GM23248 (cell line): ENCODE measurements around the gene C1orf185. TPM values are rescaled to one million over a fixed set of nuclear protein-coding genes. Genes with fewer than 3 reads are reported as not detected.
"Not testable (repeated sequence)": the region's sequence is repeated elsewhere in the genome, so short reads cannot be mapped to it uniquely, and the experiment has no call there.

ENCODE experiments used
- DNase-seq: peaks from one replicate; pipeline ENCODE4 v3.0.0-alpha.2; 2015
- H2AFZ ChIP-seq: fragments of 200-600 bp; sonication (generic); 2 replicates; pipeline ENCODE4 v1.6.1; 2016; ENCODE audit warnings: antibody characterized with exemption
- H3F3A ChIP-seq: fragments of 200-600 bp; sonication (generic); 2 replicates; pipeline ENCODE4 v1.6.1; 2016; ENCODE audit warnings: mild to moderate bottlenecking, antibody characterized with exemption, mixed run types; ENCODE audit not compliant: insufficient read depth
- H3K27ac ChIP-seq: fragments of 200-600 bp; sonication (generic); 2 replicates; pipeline ENCODE4 v1.5.1; 2016; ENCODE audit warnings: mild to moderate bottlenecking
- H3K27me3 ChIP-seq: fragments of 200-600 bp; sonication (generic); replicated peaks from 2 replicates; pipeline ENCODE4 v1.6.1; 2016; ENCODE audit warnings: mild to moderate bottlenecking; ENCODE audit not compliant: insufficient read depth
- H3K36me3 ChIP-seq: fragments of 200-600 bp; sonication (generic); 2 replicates; pipeline ENCODE4 v1.6.1; 2016; ENCODE audit warnings: low read depth, mild to moderate bottlenecking
- H3K4me1 ChIP-seq: fragments of 200-600 bp; sonication (generic); 2 replicates; pipeline ENCODE4 v1.6.1; 2016; ENCODE audit warnings: mild to moderate bottlenecking; ENCODE audit not compliant: insufficient read depth
- H3K4me2 ChIP-seq: fragments of 200-600 bp; sonication (generic); one replicate; pipeline ENCODE4 v1.6.1; 2016; ENCODE audit warnings: mild to moderate bottlenecking; ENCODE audit not compliant: unreplicated experiment
- H3K4me3 ChIP-seq: fragments of 200-600 bp; sonication (generic); 2 replicates; pipeline ENCODE4 v1.5.1; 2016; ENCODE audit warnings: mild to moderate bottlenecking
- H3K79me2 ChIP-seq: fragments of 200-600 bp; sonication (generic); 2 replicates; pipeline ENCODE4 v1.6.1; 2016; ENCODE audit warnings: mild to moderate bottlenecking; ENCODE audit not compliant: insufficient read depth
- H3K9ac ChIP-seq: fragments of 200-600 bp; sonication (generic); 2 replicates; pipeline ENCODE4 v1.6.1; 2016; ENCODE audit warnings: mild to moderate bottlenecking
- H3K9me2 ChIP-seq: fragments of 200-600 bp; sonication (generic); 2 replicates; pipeline ENCODE4 v1.6.1; 2016; ENCODE audit warnings: mixed run types, mild to moderate bottlenecking, moderate library complexity; ENCODE audit not compliant: insufficient read depth
- H3K9me3 ChIP-seq: fragments of 200-600 bp; sonication (generic); one replicate; pipeline ENCODE4 v1.6.1; 2017; ENCODE audit warnings: low read depth
- H4K20me1 ChIP-seq: fragments of 200-600 bp; sonication (generic); 2 replicates; pipeline ENCODE4 v1.6.0; 2016; ENCODE audit not compliant: insufficient read depth
- EZH2 ChIP-seq: fragments of 200-600 bp; sonication (generic); IDR thresholded peaks from 2 replicates; pipeline ENCODE4 v1.6.1; 2018; ENCODE audit warnings: antibody characterized with exemption, mild to moderate bottlenecking; ENCODE audit not compliant: insufficient read depth, poor library complexity, severe bottlenecking
- EZH2phosphoT487 ChIP-seq: fragments of 200-600 bp; sonication (generic); IDR thresholded peaks from 2 replicates; pipeline ENCODE4 v1.6.1; 2018; ENCODE audit warnings: antibody characterized with exemption, moderate library complexity, mild to moderate bottlenecking, low read depth; ENCODE audit not compliant: insufficient read depth
- WGBS, 2 experiments: methylation state at CpG; one replicate each; pipeline ENCODE4 v1.1.6; 2015 to 2017; ENCODE audit warnings: low lambda C conversion rate in 2 of 2, low coverage in 1 of 2; ENCODE audit errors: missing lambda C conversion rate in 2 of 2; 5-methylcytosine and 5-hydroxymethylcytosine counted together
- in situ Hi-C: fragments of 300-500 bp; cut with MboI; formaldehyde crosslinking; loops from 2 replicates; pipeline ENCODE4 v1.15.0; 2020
- polyA plus RNA-seq: library from polyadenylated mRNA; unstranded; fragments of >200 nt; fragmentation: Nextera tagmentation; extraction: Ambion mirVana; gene quantifications from 2 replicates; pipeline ENCODE4 v1.2.1, GENCODE V29; 2016
- total RNA-seq: library from RNA; depleted of rRNA; stranded (reverse); fragments of >200 nt; shearing (Covaris generic); gene quantifications from 2 replicates; pipeline ENCODE4 v1.2.3, GENCODE V29; 2014

C1orf185 gene
- total and polyA plus RNA-seq, 2 experiments from 2014 or later: not detected

DNA sequence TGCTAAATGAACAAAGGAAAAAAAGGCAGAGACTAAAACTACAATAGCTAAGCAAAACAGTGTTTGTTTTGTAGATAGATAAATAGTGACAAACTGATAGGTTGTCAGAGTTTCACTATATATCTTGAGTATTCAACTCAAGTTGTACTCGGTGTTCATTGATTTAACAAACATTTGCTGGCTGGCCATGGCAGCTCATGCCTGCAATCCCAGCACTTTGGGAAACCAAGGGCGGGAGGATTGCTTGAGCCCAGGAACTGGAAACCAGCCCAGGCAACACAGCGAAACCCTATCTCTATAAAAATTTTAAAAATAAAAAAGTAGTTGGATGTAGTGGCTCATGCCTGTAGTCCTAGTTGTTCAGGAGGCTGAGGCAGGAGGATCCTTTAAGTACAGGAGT is 17.3 kb downstream of the C1orf185 start:
- Histone ChIP-seq H3K9me3 (no peaks in the 10 kb centered on the region), H3K27ac (no peak overlapping the region), H3K4me2 (no peak overlapping the region), H4K20me1 (no peaks in the 10 kb centered on the region), H3K9ac (no peak overlapping the region), H3K36me3 (no peaks in the 10 kb centered on the region), H3K4me1 (no peaks in the 10 kb centered on the region), H3K79me2 (no peaks in the 10 kb centered on the region), H3K4me3 (no peak overlapping the region), H3F3A (no peaks in the 10 kb centered on the region), H3K9me2 (no peaks in the 10 kb centered on the region), H3K27me3 (no peaks in the 10 kb centered on the region), H2AFZ (no peak overlapping the region)
- 25 to 32% methylated on average over 3 of the region's 3 CpGs for WGBS, 2 experiments
- DNase-seq: no peak
- in situ Hi-C loops: no loop called here
- TF ChIP-seq EZH2: no peak
- no peak for TF ChIP-seq EZH2phosphoT487

DNA sequence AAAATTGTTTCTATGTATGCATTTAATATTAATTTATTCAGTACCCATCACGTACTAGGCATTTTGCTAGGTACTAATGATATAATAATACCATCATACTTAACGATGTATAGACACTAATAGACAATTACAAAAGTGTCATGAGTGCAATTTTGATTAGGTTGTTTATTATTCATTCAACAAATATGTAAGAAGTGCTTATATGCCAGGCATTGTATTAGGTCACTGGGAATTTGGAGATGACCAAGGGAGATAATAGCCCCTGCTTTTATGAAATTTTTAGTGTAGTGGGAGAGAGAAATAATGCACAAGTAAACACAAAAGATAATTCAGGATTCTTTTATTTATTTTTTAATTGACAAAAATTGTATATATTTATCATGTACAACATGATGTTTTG is 18.6 kb downstream of the C1orf185 start:
- WGBS, 2 experiments: 75 to 84% methylated on average over 2 of the region's 2 CpGs

DNA sequence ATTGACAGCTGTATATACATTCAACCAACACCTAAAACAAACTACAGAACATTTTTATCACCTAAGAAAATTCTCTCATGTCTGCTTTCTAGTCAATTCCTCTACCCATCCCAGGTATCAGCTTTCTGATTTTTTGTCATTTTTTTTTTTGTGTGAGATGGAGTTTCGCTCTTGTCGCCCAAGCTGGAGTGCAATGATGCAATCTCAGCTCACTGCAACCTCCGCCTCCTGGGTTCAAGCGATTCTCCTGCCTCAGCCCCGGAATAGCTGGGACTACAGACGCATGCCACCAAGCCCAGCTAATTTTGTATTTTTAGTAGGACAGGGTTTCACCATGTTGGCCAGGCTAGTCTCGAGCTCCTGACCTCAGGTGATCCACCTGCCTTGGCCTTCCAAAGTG is 25.1 kb downstream of the C1orf185 start:
- H3K9me3 ChIP-seq, H3F3A ChIP-seq, H3K9me2 ChIP-seq, H3K9ac ChIP-seq, H3K4me2 ChIP-seq, H3K27me3 ChIP-seq, DNase-seq, H3K4me1 ChIP-seq, H3K4me3 ChIP-seq, H3K36me3 ChIP-seq, in situ Hi-C loops, H3K27ac ChIP-seq, H2AFZ ChIP-seq, H3K79me2 ChIP-seq, H4K20me1 ChIP-seq: not testable (repeated sequence)
- 54 to 56% methylated on average over 7 of the region's 7 CpGs for WGBS, 2 experiments

More for the DNA sequence above, 18.6 kb downstream of the C1orf185 start:
- Histone ChIP-seq H3K9me3 (no peaks in the 10 kb centered on the region), H3K4me2 (no peak overlapping the region), H2AFZ (no peak overlapping the region), H3K27me3 (no peaks in the 10 kb centered on the region), H3K9me2 (no peaks in the 10 kb centered on the region), H3K4me3 (no peak overlapping the region), H4K20me1 (no peaks in the 10 kb centered on the region), H3K9ac (no peak overlapping the region), H3K27ac (no peak overlapping the region), H3K4me1 (no peaks in the 10 kb centered on the region), H3K79me2 (no peaks in the 10 kb centered on the region), H3F3A (no peaks in the 10 kb centered on the region), H3K36me3 (no peaks in the 10 kb centered on the region)
- in situ Hi-C loops: no loop called here
- DNase-seq: no peak
- TF ChIP-seq EZH2 (no peak), EZH2phosphoT487 (no peak)

DNA sequence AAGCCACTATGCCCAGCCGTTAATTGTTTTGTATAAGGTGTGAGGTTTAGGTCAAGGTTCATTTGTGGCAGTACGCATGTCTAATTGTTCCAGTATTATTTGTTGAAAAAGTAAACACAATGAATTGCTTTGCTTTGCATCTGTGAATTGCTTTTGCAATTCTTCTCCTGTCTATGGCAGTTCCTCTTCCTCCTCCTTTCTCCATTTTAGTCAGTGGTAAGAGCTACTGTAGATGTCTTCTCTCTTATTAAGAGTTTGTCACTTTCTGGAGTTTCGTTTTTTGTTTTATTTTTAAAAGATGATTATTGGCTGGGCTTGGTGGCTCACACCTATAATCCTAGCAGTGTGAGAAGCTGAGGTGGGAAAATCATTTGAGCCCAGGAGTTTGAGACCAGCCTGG is 29.2 kb downstream of the C1orf185 start:
- no peaks in the 10 kb centered on the region for H3K9me3 ChIP-seq
- DNase-seq: no peak
- no peak overlapping the region for H3K27ac ChIP-seq
- no peaks in the 10 kb centered on the region for H3K79me2 ChIP-seq
- no peaks in the 10 kb centered on the region for H3F3A ChIP-seq
- H3K4me2 ChIP-seq: no peak overlapping the region
- no peak overlapping the region for H3K4me3 ChIP-seq
- H4K20me1 ChIP-seq: no peaks in the 10 kb centered on the region
- H2AFZ ChIP-seq: no peak overlapping the region
- H3K9ac ChIP-seq: no peak overlapping the region
- H3K36me3 ChIP-seq: no peaks in the 10 kb centered on the region
- in situ Hi-C loops: no loop called here
- H3K9me2 ChIP-seq: no peaks in the 10 kb centered on the region
- no peaks in the 10 kb centered on the region for H3K4me1 ChIP-seq
- H3K27me3 ChIP-seq: no peaks in the 10 kb centered on the region; the same call in 1 of the 2 replicates
- 28 to 32% methylated on average over 3 of the region's 3 CpGs for whole genome bisulfite sequencing, 2 experiments
- TF ChIP-seq EZH2phosphoT487 (no peak), EZH2 (no peak)

DNA sequence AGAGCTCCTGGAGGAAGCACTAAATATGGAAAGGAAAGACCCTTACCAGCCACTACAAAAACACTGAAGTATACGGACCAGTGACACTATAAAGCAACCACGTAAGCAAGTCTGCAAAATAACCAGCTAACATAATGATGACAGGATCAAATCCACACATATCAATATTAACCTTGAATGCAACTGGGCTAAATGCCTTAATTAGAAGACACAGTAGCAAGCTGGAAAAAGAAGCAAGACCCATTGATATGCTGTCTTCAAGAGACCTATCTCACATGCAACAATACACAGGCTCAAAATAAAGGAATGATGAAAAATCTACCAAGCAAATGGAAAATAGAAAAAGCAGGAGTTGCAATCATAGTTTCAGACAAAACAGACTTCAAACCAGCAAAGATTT is 31.0 kb downstream of the C1orf185 start:
- H3K79me2 ChIP-seq: no peaks in the 10 kb centered on the region
- no peak overlapping the region for H3K27ac ChIP-seq
- in situ Hi-C loops: no loop called here
- no peaks in the 10 kb centered on the region for H3K4me1 ChIP-seq
- 18 to 23% methylated on average over 2 of the region's 2 CpGs for WGBS, 2 experiments
- no peaks in the 10 kb centered on the region for H3F3A ChIP-seq
- H3K27me3 ChIP-seq: no peaks in the 10 kb centered on the region; the same call in none of the 2 replicates
- H3K9me3 ChIP-seq: no peaks in the 10 kb centered on the region
- H3K4me3 ChIP-seq: no peak overlapping the region
- no peak overlapping the region for H2AFZ ChIP-seq
- H4K20me1 ChIP-seq: no peaks in the 10 kb centered on the region
- no peaks in the 10 kb centered on the region for H3K9me2 ChIP-seq
- TF ChIP-seq EZH2: no peak
- TF ChIP-seq EZH2phosphoT487: no peak
- H3K36me3 ChIP-seq: no peaks in the 10 kb centered on the region
- DNase-seq: no peak
- no peak overlapping the region for H3K4me2 ChIP-seq
- H3K9ac ChIP-seq: no peak overlapping the region

DNA sequence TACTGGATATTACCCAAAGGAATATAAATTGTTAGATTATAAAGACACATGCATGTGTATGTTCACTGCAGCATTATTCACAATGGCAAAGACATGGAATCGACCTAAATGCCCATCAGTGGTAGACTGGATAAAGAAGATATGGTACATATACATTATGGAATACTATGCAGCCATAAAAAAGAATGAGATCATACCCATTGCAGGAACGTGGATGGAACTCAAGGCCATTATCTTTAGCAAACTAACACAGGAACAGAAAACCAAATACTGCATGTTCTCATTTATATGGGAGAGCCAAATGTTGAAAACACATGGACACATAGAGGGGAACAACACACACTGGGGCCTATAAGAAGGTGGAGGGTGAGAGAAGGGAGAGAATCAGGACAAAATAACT is 35.7 kb downstream of the C1orf185 start:
- H3K9ac ChIP-seq, H3K27me3 ChIP-seq, H2AFZ ChIP-seq, H3F3A ChIP-seq, H3K4me2 ChIP-seq, H3K4me1 ChIP-seq, H4K20me1 ChIP-seq, H3K9me2 ChIP-seq, H3K36me3 ChIP-seq, H3K79me2 ChIP-seq, H3K9me3 ChIP-seq, H3K27ac ChIP-seq, in situ Hi-C loops, H3K4me3 ChIP-seq, DNase-seq: not testable (repeated sequence)
- 0 to 5% methylated on average over 2 of the region's 2 CpGs for WGBS, 2 experiments
